ENCODE results near the gene PHF19.

DNA sequence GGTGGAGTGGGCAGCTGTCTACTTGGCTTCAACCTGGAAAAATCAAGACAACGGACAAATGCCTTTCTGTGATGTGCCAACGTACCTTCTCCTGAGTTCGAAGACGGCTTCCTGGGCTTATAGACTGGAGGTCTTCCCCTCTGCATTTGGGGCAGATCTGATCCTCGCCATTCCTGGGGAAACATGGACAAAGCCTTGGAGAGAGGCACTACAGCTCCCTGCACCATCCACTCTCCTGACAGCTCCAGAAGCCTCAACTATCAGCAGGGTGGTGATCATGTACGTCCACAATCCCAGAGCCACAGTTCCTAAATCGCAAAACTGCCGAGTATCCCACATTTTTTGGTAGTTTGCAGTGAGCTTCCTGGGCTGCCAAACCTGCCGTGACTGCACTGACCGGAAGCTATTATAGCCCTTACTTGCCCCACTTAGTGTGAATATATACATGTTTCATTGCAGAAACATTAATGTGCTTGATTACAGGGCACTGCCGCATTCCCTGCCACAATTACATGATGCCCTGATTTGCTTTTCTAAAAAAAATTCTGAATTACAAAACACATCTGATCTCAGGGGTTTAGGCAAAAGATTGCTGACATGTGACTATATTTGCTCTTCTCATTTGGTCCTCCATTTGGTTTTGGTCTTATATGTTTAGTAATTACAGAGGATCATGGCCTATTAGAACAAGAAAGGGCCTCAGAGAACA lies 46.8 kb upstream of the PHF19 start:
- TF ChIP-seq RAD21 (IDR thresholded peaks at IDR 0.05; ENCODE audit: low read length), result no peak
- TF ChIP-seq, protein P1, sequence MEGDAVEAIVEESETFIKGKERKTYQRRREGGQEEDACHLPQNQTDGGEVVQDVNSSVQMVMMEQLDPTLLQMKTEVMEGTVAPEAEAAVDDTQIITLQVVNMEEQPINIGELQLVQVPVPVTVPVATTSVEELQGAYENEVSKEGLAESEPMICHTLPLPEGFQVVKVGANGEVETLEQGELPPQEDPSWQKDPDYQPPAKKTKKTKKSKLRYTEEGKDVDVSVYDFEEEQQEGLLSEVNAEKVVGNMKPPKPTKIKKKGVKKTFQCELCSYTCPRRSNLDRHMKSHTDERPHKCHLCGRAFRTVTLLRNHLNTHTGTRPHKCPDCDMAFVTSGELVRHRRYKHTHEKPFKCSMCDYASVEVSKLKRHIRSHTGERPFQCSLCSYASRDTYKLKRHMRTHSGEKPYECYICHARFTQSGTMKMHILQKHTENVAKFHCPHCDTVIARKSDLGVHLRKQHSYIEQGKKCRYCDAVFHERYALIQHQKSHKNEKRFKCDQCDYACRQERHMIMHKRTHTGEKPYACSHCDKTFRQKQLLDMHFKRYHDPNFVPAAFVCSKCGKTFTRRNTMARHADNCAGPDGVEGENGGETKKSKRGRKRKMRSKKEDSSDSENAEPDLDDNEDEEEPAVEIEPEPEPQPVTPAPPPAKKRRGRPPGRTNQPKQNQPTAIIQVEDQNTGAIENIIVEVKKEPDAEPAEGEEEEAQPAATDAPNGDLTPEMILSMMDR (IDR thresholded peaks at IDR 0.05), result no peak
- no peak for TF ChIP-seq FOXJ3 (CRISPR knock-in tag; IDR thresholded peaks at IDR 0.05)
- TF ChIP-seq POLR2AphosphoS5 (IDR thresholded peaks at IDR 0.05; ENCODE audit: low read depth, low read length), result no peak
- no peak for TF ChIP-seq USF2 (IDR thresholded peaks at IDR 0.05; ENCODE audit: borderline replicate concordance, low read depth, low read length)
- no peak for TF ChIP-seq NFIC (IDR thresholded peaks at IDR 0.05; ENCODE audit: borderline replicate concordance)
- TF ChIP-seq MXI1 (IDR thresholded peaks at IDR 0.05; ENCODE audit: low read depth, low read length), result no peak
- TF ChIP-seq JUND (IDR thresholded peaks at IDR 0.05), result no peak
- no peak for TF ChIP-seq RCOR1 (IDR thresholded peaks at IDR 0.05; ENCODE audit: low read length)
